Naive B cell (primary cell): ENCODE measurements around the gene C19orf38. TPM values are rescaled to one million over a fixed set of nuclear protein-coding genes. Genes with fewer than 3 reads are reported as not detected.
A peak's percentile ranks its signal among the peaks of the same experiment; 100 is the strongest.

Source experiments
- ATAC-seq, 2 donors: fragments of 150-1000 bp; cut with Tn5 transposase; 2 replicates each; pipeline ENCODE4 v1.10.0; 2021; ENCODE audit warnings: low read depth in 2 of 2, mild to moderate bottlenecking in 2 of 2, moderate library complexity in 2 of 2
- DNase-seq: peaks from one replicate; pipeline ENCODE4 v3.0.0; 2022
- H3K27ac Mint-ChIP-seq, 6 donors: one replicate each; pipeline ENCODE4 v1.8.0; 2020 to 2022; ENCODE audit warnings: mild to moderate bottlenecking in 6 of 6, mixed read lengths in 6 of 6, moderate library complexity in 5 of 6, inconsistent platforms in 2 of 6
- H3K27me3 Mint-ChIP-seq, 3 donors: one replicate each; pipeline ENCODE4 v1.8.0; 2021 to 2022; ENCODE audit warnings: mixed read lengths in 3 of 3, mild to moderate bottlenecking in 1 of 3
- H3K36me3 Mint-ChIP-seq, 2 donors: one replicate each; pipeline ENCODE4 v1.8.0; 2020 to 2022; ENCODE audit warnings: mixed read lengths in 2 of 2, inconsistent platforms in 1 of 2, mild to moderate bottlenecking in 1 of 2
- H3K4me1 Mint-ChIP-seq, 3 donors: one replicate each; pipeline ENCODE4 v1.8.0; 2020 to 2022; ENCODE audit warnings: mixed read lengths in 3 of 3, inconsistent platforms in 1 of 3, mild to moderate bottlenecking in 1 of 3, moderate library complexity in 1 of 3
- H3K4me3 Mint-ChIP-seq, 8 donors: one replicate each; pipeline ENCODE4 v1.8.0; 2020 to 2022; ENCODE audit warnings: mild to moderate bottlenecking in 8 of 8, mixed read lengths in 8 of 8, moderate library complexity in 8 of 8, inconsistent platforms in 2 of 8
- H3K9me3 Mint-ChIP-seq, 7 donors: one replicate each; pipeline ENCODE4 v1.8.0; 2020 to 2022; ENCODE audit warnings: mixed read lengths in 7 of 7, mild to moderate bottlenecking in 5 of 7, inconsistent platforms in 2 of 7, moderate library complexity in 1 of 7
- polyA plus RNA-seq, 6 donors: library from polyadenylated mRNA; unstranded; fragments of 300-500 nt; fragmentation: Illumina TruSeq; gene quantifications; one replicate each; pipeline ENCODE4 v1.2.3, GENCODE V29; 2021; ENCODE audit warnings: low read depth in 6 of 6

Gene C19orf38
- polyA plus RNA-seq, 6 donors from 2014 or later, result 1.5 to 5.3 (median 1.9) TPM

GRCh38 chr19:10815969-10816644, 32.1 kb upstream of the C19orf38 start:
- Mint-ChIP-seq H3K27me3 (no peaks in the 10 kb centered on the region), H3K27ac (no peak overlapping the region), H3K9me3 (peaks cover 0 to under 1% (median 0%) of the 10 kb centered on the region in 7 donors), H3K4me1 (peaks cover 0 to 13% (median 5%) of the 10 kb centered on the region in 3 donors), H3K36me3 (peaks cover 0 to 15% of the 10 kb centered on the region in 2 donors), H3K4me3 (no peak overlapping the region)
- ATAC-seq, result no peak
- DNase-seq, result no peak

GRCh38 chr19:10816691-10817090, 31.5 kb upstream of the C19orf38 start:
- Mint-ChIP-seq H3K27me3 (no peaks in the 10 kb centered on the region), H3K27ac (peak overlapping the region in 3 of 6 donors; percentile 18 to 56 (median 22)), H3K9me3 (peaks cover 0 to 2% (median 0%) of the 10 kb centered on the region in 7 donors), H3K36me3 (peaks cover 0 to 15% of the 10 kb centered on the region in 2 donors), H3K4me1 (peaks cover 0 to 13% (median 5%) of the 10 kb centered on the region in 3 donors), H3K4me3 (no peak overlapping the region)
- DNase-seq (no peak), ATAC-seq (no peak)

- Mint-ChIP-seq H3K27me3 (no peaks in the 10 kb centered on the region), H3K27ac (peak overlapping the region in 2 of 6 donors; percentile 18 to 67), H3K9me3 (peaks cover 0 to 2% (median 0%) of the 10 kb centered on the region in 7 donors), H3K4me3 (no peak overlapping the region), H3K36me3 (peaks cover 0 to 15% of the 10 kb centered on the region in 2 donors), H3K4me1 (peaks cover 0 to 13% (median 5%) of the 10 kb centered on the region in 3 donors)
- ATAC-seq (no peak), DNase-seq (no peak)
Measured at GRCh38 chr19:10817291-10818038, 30.8 kb upstream of the C19orf38 start.

GRCh38 chr19:10818301-10819123, 29.7 kb upstream of the C19orf38 start:
- Mint-ChIP-seq H3K4me3 (no peak overlapping the region), H3K4me1 (peaks cover 0 to 9% (median 5%) of the 10 kb centered on the region in 3 donors), H3K9me3 (peaks cover 0 to 2% (median 0%) of the 10 kb centered on the region in 7 donors), H3K27ac (peak overlapping the region in 1 of 6 donors; percentile 92), H3K36me3 (peaks cover 0 to 15% of the 10 kb centered on the region in 2 donors), H3K27me3 (no peaks in the 10 kb centered on the region)
- DNase-seq, result no peak
- ATAC-seq, result no peak

- peak overlapping the region in 2 of 6 donors; percentile 71 to 86 for H3K27ac Mint-ChIP-seq
- DNase-seq, result no peak
- no peak overlapping the region for H3K4me3 Mint-ChIP-seq
- peaks cover 0 to 5% (median 4%) of the 10 kb centered on the region in 3 donors for H3K4me1 Mint-ChIP-seq
- peaks cover 0 to 15% of the 10 kb centered on the region in 2 donors for H3K36me3 Mint-ChIP-seq
- H3K9me3 Mint-ChIP-seq, result peaks cover 0 to 2% (median 0%) of the 10 kb centered on the region in 7 donors
- ATAC-seq, result no peak
- H3K27me3 Mint-ChIP-seq, result no peaks in the 10 kb centered on the region
Measured at GRCh38 chr19:10819124-10820060, 28.8 kb upstream of the C19orf38 start.

- H3K27ac Mint-ChIP-seq, result peak overlapping the region in 4 of 6 donors; percentile 25 to 91 (median 64)
- ATAC-seq (peak; percentile 33 to 42), DNase-seq (no peak)
- H3K4me3 Mint-ChIP-seq, result peak overlapping the region in 1 of 8 donors; percentile 62
- peaks cover 0 to 15% of the 10 kb centered on the region in 2 donors for H3K36me3 Mint-ChIP-seq
- H3K27me3 Mint-ChIP-seq, result no peaks in the 10 kb centered on the region
- H3K4me1 Mint-ChIP-seq, result peaks cover 0 to 5% (median 0%) of the 10 kb centered on the region in 3 donors
- H3K9me3 Mint-ChIP-seq, result peaks cover 0 to 2% (median 0%) of the 10 kb centered on the region in 7 donors
Measured at GRCh38 chr19:10820173-10820572, 28.0 kb upstream of the C19orf38 start.

- Mint-ChIP-seq H3K4me1 (peaks cover 0 to 5% (median 2%) of the 10 kb centered on the region in 3 donors), H3K27ac (peak overlapping the region in 1 of 6 donors; percentile 23), H3K9me3 (peaks cover 0 to 2% (median 0%) of the 10 kb centered on the region in 7 donors), H3K27me3 (no peaks in the 10 kb centered on the region), H3K36me3 (peaks cover 4 to 15% of the 10 kb centered on the region in 2 donors), H3K4me3 (no peak overlapping the region)
- ATAC-seq (no peak), DNase-seq (no peak)
Measured at GRCh38 chr19:10823690-10824089, 24.5 kb upstream of the C19orf38 start.

- Mint-ChIP-seq H3K4me3 (no peak overlapping the region), H3K36me3 (peaks cover 0 to 4% of the 10 kb centered on the region in 2 donors), H3K27me3 (no peaks in the 10 kb centered on the region), H3K9me3 (no peaks in the 10 kb centered on the region), H3K4me1 (peaks cover 0 to 2% (median 0%) of the 10 kb centered on the region in 3 donors), H3K27ac (peak overlapping the region in 3 of 6 donors; percentile 15 to 70 (median 31))
- ATAC-seq (no peak), DNase-seq (no peak)
Measured at GRCh38 chr19:10826231-10826630, 22.0 kb upstream of the C19orf38 start.

- ATAC-seq (no peak), DNase-seq (no peak)
- no peaks in the 10 kb centered on the region for H3K9me3 Mint-ChIP-seq
- H3K27me3 Mint-ChIP-seq, result no peaks in the 10 kb centered on the region
- no peak overlapping the region for H3K4me3 Mint-ChIP-seq
- H3K27ac Mint-ChIP-seq, result no peak overlapping the region
- H3K4me1 Mint-ChIP-seq, result peaks cover 0 to 2% (median 0%) of the 10 kb centered on the region in 3 donors
- H3K36me3 Mint-ChIP-seq, result peaks cover 0 to 4% of the 10 kb centered on the region in 2 donors
Measured at GRCh38 chr19:10826846-10827245, 21.4 kb upstream of the C19orf38 start.

GRCh38 chr19:10828981-10829821, 19.0 kb upstream of the C19orf38 start:
- Mint-ChIP-seq H3K4me1 (peaks cover 0 to 2% (median 0%) of the 10 kb centered on the region in 3 donors), H3K4me3 (no peak overlapping the region), H3K9me3 (peaks cover 0 to 1% (median 0%) of the 10 kb centered on the region in 7 donors), H3K27ac (peak overlapping the region in 3 of 6 donors; percentile 59 to 72 (median 63)), H3K27me3 (no peaks in the 10 kb centered on the region), H3K36me3 (peaks cover 0 to 4% of the 10 kb centered on the region in 2 donors)
- ATAC-seq (peak; percentile 30 to 47), DNase-seq (no peak)

GRCh38 chr19:10829967-10830366, 18.2 kb upstream of the C19orf38 start:
- no peak for ATAC-seq

More at GRCh38 chr19:10829967-10830366, 18.2 kb upstream of the C19orf38 start:
- H3K27ac Mint-ChIP-seq, result peak overlapping the region in 4 of 6 donors; percentile 24 to 89 (median 68)
- H3K4me3 Mint-ChIP-seq, result no peak overlapping the region
- no peaks in the 10 kb centered on the region for H3K27me3 Mint-ChIP-seq
- DNase-seq, result no peak
- H3K36me3 Mint-ChIP-seq, result peaks cover 0 to 4% of the 10 kb centered on the region in 2 donors
- peaks cover 0 to 1% (median 0%) of the 10 kb centered on the region in 7 donors for H3K9me3 Mint-ChIP-seq
- peaks cover 0 to 2% (median 0%) of the 10 kb centered on the region in 3 donors for H3K4me1 Mint-ChIP-seq
